ENCODE results near the gene ASB3.
"Not testable (repeated sequence)": the region's sequence is repeated elsewhere in the genome, so short reads cannot be mapped to it uniquely, and the experiment has no call there.

ASB3 gene

GRCh38 chr2:53668624-53669026 lies 118.1 kb downstream of the ASB3 start:
- H3K36me3 ChIP-seq (ENCODE audit: control insufficient read depth, insufficient read depth, low read length): no peaks in the 10 kb centered on the region
- H3K4me3 ChIP-seq (ENCODE audit: low read length): no peak overlapping the region
- H3K4me1 ChIP-seq (ENCODE audit: control insufficient read depth, insufficient read depth, low read length): no peaks in the 10 kb centered on the region
- H3K27me3 ChIP-seq (ENCODE audit: control insufficient read depth, insufficient read depth, low read length): no peaks in the 10 kb centered on the region
- no peak overlapping the region for H3K9ac ChIP-seq (ENCODE audit: low read length)
- no peaks in the 10 kb centered on the region for H3K9me3 ChIP-seq (ENCODE audit: control insufficient read depth, low read length)

- not testable (repeated sequence) for H3K27me3 ChIP-seq (ENCODE audit: control insufficient read depth, insufficient read depth, low read length); H3K4me3 ChIP-seq (ENCODE audit: low read length); H3K9ac ChIP-seq (ENCODE audit: low read length); H3K4me1 ChIP-seq (ENCODE audit: control insufficient read depth, insufficient read depth, low read length); H3K9me3 ChIP-seq (ENCODE audit: control insufficient read depth, low read length); H3K36me3 ChIP-seq (ENCODE audit: control insufficient read depth, insufficient read depth, low read length)
Observed at GRCh38 chr2:53667130-53667529, 119.6 kb downstream of the ASB3 start.

DNA sequence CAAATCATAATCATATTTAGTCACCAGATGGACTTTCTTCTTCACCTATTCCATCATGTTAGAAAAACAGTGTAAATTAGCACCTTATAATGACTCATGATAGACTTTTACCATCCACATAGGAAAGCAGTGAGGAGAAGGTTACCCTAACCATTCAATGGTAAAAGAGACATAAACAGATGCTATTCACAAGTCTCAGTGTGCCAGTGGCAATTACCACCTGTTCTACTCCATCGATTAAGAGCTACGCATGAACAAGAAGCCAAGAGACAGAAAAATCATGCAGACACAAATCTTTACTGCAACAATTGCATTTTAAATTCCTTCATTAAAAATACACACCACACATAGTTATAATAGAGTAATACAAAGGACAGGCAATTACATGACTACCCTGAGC lies 125.9 kb downstream of the ASB3 start:
- no peak overlapping the region for H3K4me3 ChIP-seq (ENCODE audit: low read length)
- no peak overlapping the region for H3K9ac ChIP-seq (ENCODE audit: low read length)
- no peaks in the 10 kb centered on the region for H3K9me3 ChIP-seq (ENCODE audit: control insufficient read depth, low read length)
- no peaks in the 10 kb centered on the region for H3K4me1 ChIP-seq (ENCODE audit: control insufficient read depth, insufficient read depth, low read length)
- no peaks in the 10 kb centered on the region for H3K36me3 ChIP-seq (ENCODE audit: control insufficient read depth, insufficient read depth, low read length)
- H3K27me3 ChIP-seq (ENCODE audit: control insufficient read depth, insufficient read depth, low read length): no peaks in the 10 kb centered on the region

DNA sequence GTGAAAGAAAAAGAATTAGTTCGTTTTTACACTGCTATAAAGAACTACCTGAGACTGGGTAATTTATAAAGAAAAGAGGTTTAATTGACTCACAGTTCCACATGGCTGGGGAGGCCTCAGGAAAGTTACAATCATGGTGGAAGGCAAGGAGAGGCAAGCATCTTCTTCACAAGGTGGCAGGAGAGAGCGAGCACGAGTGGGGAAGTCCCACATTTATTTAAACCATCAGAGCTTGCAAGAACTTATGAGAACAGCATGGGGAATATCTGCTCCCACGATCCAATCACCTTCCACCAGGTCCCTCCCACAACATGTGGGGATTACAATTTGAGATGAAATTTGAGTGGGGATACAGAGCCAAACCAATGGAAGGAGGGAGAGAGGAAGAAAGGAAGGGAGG lies 128.3 kb downstream of the ASB3 start:
- not testable (repeated sequence) for H3K9ac ChIP-seq (ENCODE audit: low read length); H3K4me1 ChIP-seq (ENCODE audit: control insufficient read depth, insufficient read depth, low read length); H3K4me3 ChIP-seq (ENCODE audit: low read length); H3K36me3 ChIP-seq (ENCODE audit: control insufficient read depth, insufficient read depth, low read length); H3K27me3 ChIP-seq (ENCODE audit: control insufficient read depth, insufficient read depth, low read length); H3K9me3 ChIP-seq (ENCODE audit: control insufficient read depth, low read length)

DNA sequence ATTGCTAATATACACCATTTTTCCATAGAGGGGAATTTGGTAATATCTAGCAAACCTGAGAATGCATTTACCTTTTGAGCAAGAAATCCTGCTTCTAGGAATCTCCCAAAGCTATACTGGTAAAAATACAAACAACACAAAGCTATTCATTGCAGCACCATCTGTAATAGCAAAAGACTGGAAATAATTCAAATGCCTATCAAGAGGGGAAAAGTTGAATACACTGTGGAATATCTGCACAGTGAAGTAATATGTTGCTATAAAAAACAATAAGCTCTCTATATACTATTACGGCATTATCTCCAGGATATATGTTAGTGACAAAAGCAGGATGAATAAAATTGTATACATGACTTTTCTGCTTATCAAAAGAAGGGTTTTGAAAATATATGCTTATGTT lies 131.5 kb downstream of the ASB3 start:
- Histone ChIP-seq H3K4me3 (ENCODE audit: low read length) (no peak overlapping the region), H3K9me3 (ENCODE audit: control insufficient read depth, low read length) (no peaks in the 10 kb centered on the region), H3K9ac (ENCODE audit: low read length) (no peak overlapping the region), H3K4me1 (ENCODE audit: control insufficient read depth, insufficient read depth, low read length) (no peaks in the 10 kb centered on the region), H3K36me3 (ENCODE audit: control insufficient read depth, insufficient read depth, low read length) (no peaks in the 10 kb centered on the region), H3K27me3 (ENCODE audit: control insufficient read depth, insufficient read depth, low read length) (no peaks in the 10 kb centered on the region)

GRCh38 chr2:53654396-53654795 lies 132.4 kb downstream of the ASB3 start:
- no peaks in the 10 kb centered on the region for H3K4me1 ChIP-seq (ENCODE audit: control insufficient read depth, insufficient read depth, low read length)
- no peaks in the 10 kb centered on the region for H3K36me3 ChIP-seq (ENCODE audit: control insufficient read depth, insufficient read depth, low read length)
- H3K9me3 ChIP-seq (ENCODE audit: control insufficient read depth, low read length): no peaks in the 10 kb centered on the region
- no peaks in the 10 kb centered on the region for H3K27me3 ChIP-seq (ENCODE audit: control insufficient read depth, insufficient read depth, low read length)
- H3K9ac ChIP-seq (ENCODE audit: low read length): no peak overlapping the region
- no peak overlapping the region for H3K4me3 ChIP-seq (ENCODE audit: low read length)

- H3K4me3 ChIP-seq (ENCODE audit: low read length): no peak overlapping the region
- H3K9me3 ChIP-seq (ENCODE audit: control insufficient read depth, low read length): no peaks in the 10 kb centered on the region
- no peaks in the 10 kb centered on the region for H3K27me3 ChIP-seq (ENCODE audit: control insufficient read depth, insufficient read depth, low read length)
Observed at GRCh38 chr2:53652131-53652530, 134.6 kb downstream of the ASB3 start.

DNA sequence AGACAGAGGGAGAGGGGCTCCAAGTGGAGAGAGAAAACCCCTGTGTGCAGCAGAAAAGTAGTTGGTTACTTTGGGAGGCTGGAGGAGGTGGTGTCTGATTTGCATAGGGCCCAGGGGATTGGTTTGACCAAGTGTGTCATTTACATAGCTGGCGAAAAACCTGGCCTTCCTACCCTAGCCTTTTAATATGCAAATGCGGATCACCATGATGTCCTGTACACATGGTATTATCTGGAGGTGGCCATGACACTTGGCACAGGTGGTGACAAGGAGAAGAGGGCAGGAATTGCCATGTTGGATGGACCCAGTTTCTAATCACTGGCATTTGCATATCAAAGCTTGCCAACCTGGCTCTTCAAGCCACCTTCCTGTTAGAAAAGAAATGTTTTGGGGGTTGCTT lies 140.0 kb downstream of the ASB3 start:
- no peak overlapping the region for H3K4me3 ChIP-seq (ENCODE audit: low read length)
- no peaks in the 10 kb centered on the region for H3K9me3 ChIP-seq (ENCODE audit: control insufficient read depth, low read length)
- no peaks in the 10 kb centered on the region for H3K36me3 ChIP-seq (ENCODE audit: control insufficient read depth, insufficient read depth, low read length)
- no peaks in the 10 kb centered on the region for H3K27me3 ChIP-seq (ENCODE audit: control insufficient read depth, insufficient read depth, low read length)
- no peak overlapping the region for H3K9ac ChIP-seq (ENCODE audit: low read length)
- peaks cover 4% of the 10 kb centered on the region for H3K4me1 ChIP-seq (ENCODE audit: control insufficient read depth, insufficient read depth, low read length)

More at GRCh38 chr2:53652131-53652530, 134.6 kb downstream of the ASB3 start:
- H3K9ac ChIP-seq (ENCODE audit: low read length): no peak overlapping the region
- H3K36me3 ChIP-seq (ENCODE audit: control insufficient read depth, insufficient read depth, low read length): no peaks in the 10 kb centered on the region
- no peaks in the 10 kb centered on the region for H3K4me1 ChIP-seq (ENCODE audit: control insufficient read depth, insufficient read depth, low read length)

- no peaks in the 10 kb centered on the region for H3K9me3 ChIP-seq (ENCODE audit: control insufficient read depth, low read length)
- H3K4me1 ChIP-seq (ENCODE audit: control insufficient read depth, insufficient read depth, low read length): peaks cover 4% of the 10 kb centered on the region
- H3K36me3 ChIP-seq (ENCODE audit: control insufficient read depth, insufficient read depth, low read length): no peaks in the 10 kb centered on the region
- no peak overlapping the region for H3K4me3 ChIP-seq (ENCODE audit: low read length)
- no peak overlapping the region for H3K9ac ChIP-seq (ENCODE audit: low read length)
- no peaks in the 10 kb centered on the region for H3K27me3 ChIP-seq (ENCODE audit: control insufficient read depth, insufficient read depth, low read length)
Observed at GRCh38 chr2:53641290-53641689, 145.5 kb downstream of the ASB3 start.

- Histone ChIP-seq H3K36me3 (ENCODE audit: control insufficient read depth, insufficient read depth, low read length) (no peaks in the 10 kb centered on the region), H3K4me1 (ENCODE audit: control insufficient read depth, insufficient read depth, low read length) (peaks cover 4% of the 10 kb centered on the region), H3K4me3 (ENCODE audit: low read length) (no peak overlapping the region), H3K27me3 (ENCODE audit: control insufficient read depth, insufficient read depth, low read length) (no peaks in the 10 kb centered on the region), H3K9me3 (ENCODE audit: control insufficient read depth, low read length) (no peaks in the 10 kb centered on the region), H3K9ac (ENCODE audit: low read length) (no peak overlapping the region)
Observed at GRCh38 chr2:53640466-53640865, 146.3 kb downstream of the ASB3 start.

GRCh38 chr2:53636596-53636995 lies 150.2 kb downstream of the ASB3 start:
- H3K27me3 ChIP-seq (ENCODE audit: control insufficient read depth, insufficient read depth, low read length): no peaks in the 10 kb centered on the region
- H3K4me3 ChIP-seq (ENCODE audit: low read length): no peak overlapping the region
- no peak overlapping the region for H3K9ac ChIP-seq (ENCODE audit: low read length)
- H3K9me3 ChIP-seq (ENCODE audit: control insufficient read depth, low read length): no peaks in the 10 kb centered on the region
- H3K4me1 ChIP-seq (ENCODE audit: control insufficient read depth, insufficient read depth, low read length): peaks cover 12% of the 10 kb centered on the region
- no peaks in the 10 kb centered on the region for H3K36me3 ChIP-seq (ENCODE audit: control insufficient read depth, insufficient read depth, low read length)

- H3K4me3 ChIP-seq (ENCODE audit: low read length): no peak overlapping the region
- H3K4me1 ChIP-seq (ENCODE audit: control insufficient read depth, insufficient read depth, low read length): peaks cover 13% of the 10 kb centered on the region
Observed at GRCh38 chr2:53636109-53636508, 150.6 kb downstream of the ASB3 start.

DNA sequence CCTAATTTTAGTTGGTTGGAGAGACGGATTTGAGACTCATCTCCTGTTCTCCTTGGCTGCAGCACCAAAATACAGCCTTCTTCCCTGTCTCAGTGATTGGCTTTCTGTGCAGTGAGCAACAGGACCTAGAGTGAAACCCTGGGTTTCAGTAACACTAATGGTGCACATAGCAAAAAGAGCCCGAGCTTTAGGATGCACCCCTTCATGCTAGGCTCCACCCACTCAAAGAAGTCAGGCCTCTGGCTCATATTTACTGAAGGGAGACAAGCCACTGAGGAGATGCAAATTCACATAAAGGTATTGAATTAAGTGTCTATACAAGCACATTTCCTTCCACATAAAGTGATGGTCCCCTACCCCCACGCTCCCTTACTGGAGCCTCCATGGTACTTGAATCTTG lies 151.1 kb downstream of the ASB3 start:
- H3K9me3 ChIP-seq (ENCODE audit: control insufficient read depth, low read length): no peaks in the 10 kb centered on the region
- peaks cover 13% of the 10 kb centered on the region for H3K4me1 ChIP-seq (ENCODE audit: control insufficient read depth, insufficient read depth, low read length)
- no peak overlapping the region for H3K4me3 ChIP-seq (ENCODE audit: low read length)
- H3K27me3 ChIP-seq (ENCODE audit: control insufficient read depth, insufficient read depth, low read length): no peaks in the 10 kb centered on the region
- no peak overlapping the region for H3K9ac ChIP-seq (ENCODE audit: low read length)
- H3K36me3 ChIP-seq (ENCODE audit: control insufficient read depth, insufficient read depth, low read length): no peaks in the 10 kb centered on the region

More at GRCh38 chr2:53636109-53636508, 150.6 kb downstream of the ASB3 start:
- Histone ChIP-seq H3K9me3 (ENCODE audit: control insufficient read depth, low read length) (no peaks in the 10 kb centered on the region), H3K9ac (ENCODE audit: low read length) (no peak overlapping the region), H3K36me3 (ENCODE audit: control insufficient read depth, insufficient read depth, low read length) (no peaks in the 10 kb centered on the region), H3K27me3 (ENCODE audit: control insufficient read depth, insufficient read depth, low read length) (no peaks in the 10 kb centered on the region)
